H1 (cell line): Measurements from ENCODE around the gene ARHGAP21.
"Not testable (repeated sequence)": the region's sequence is repeated elsewhere in the genome, so short reads cannot be mapped to it uniquely, and the experiment has no call there.

Experiments
- CEBPB ChIP-seq: IDR thresholded peaks from 2 replicates; pipeline ENCODE4 v1.6.1; 2012; ENCODE audit warnings: low read depth, low read length
- EP300 ChIP-seq, 2 experiments: IDR thresholded peaks; 1 replicate in 1 of 2; 2 replicates in 1 of 2; pipeline ENCODE4 v1.6.1; 2011 to 2012; ENCODE audit warnings: low read depth in 2 of 2, low read length in 2 of 2, mild to moderate bottlenecking in 2 of 2, borderline replicate concordance in 1 of 2, inconsistent platforms in 1 of 2, moderate library complexity in 1 of 2
- HDAC6 ChIP-seq: IDR thresholded peaks from one replicate; pipeline ENCODE4 v1.7.1; 2012; ENCODE audit warnings: low read depth, mild to moderate bottlenecking, inconsistent platforms, low read length, moderate library complexity
- POLR2A ChIP-seq, 2 experiments: IDR thresholded peaks; 1 replicate in 1 of 2; 2 replicates in 1 of 2; pipeline ENCODE4 v1.6.1; 2011; ENCODE audit warnings: low read depth in 2 of 2, low read length in 2 of 2, mild to moderate bottlenecking in 2 of 2; ENCODE audit errors: control extremely low read depth in 1 of 2
- POLR2AphosphoS5 ChIP-seq: IDR thresholded peaks from 2 replicates; pipeline ENCODE4 v1.6.1; 2011; ENCODE audit warnings: low read depth, low read length
- RNF2 ChIP-seq: fragments of 200-900, 300-1000 bp; sonication (generic); IDR thresholded peaks from 2 replicates; pipeline ENCODE4 v1.7.1; 2016; ENCODE audit warnings: borderline replicate concordance, low read depth, mild to moderate bottlenecking, antibody characterized with exemption, low read length; ENCODE audit not compliant: poor library complexity, severe bottlenecking; ENCODE audit errors: missing control alignments
- SIN3A ChIP-seq, 2 experiments: IDR thresholded peaks in 1 of 2; conservative IDR thresholded peaks in 1 of 2; 2 replicates each; pipeline ENCODE4 v1.6.1; 2011 to 2012; ENCODE audit warnings: low read length in 2 of 2, improper control_type of control experiment in 1 of 2, low read depth in 1 of 2, mild to moderate bottlenecking in 1 of 2
- SIX5 ChIP-seq: IDR thresholded peaks from 2 replicates; pipeline ENCODE4 v1.6.1; 2011; ENCODE audit warnings: mild to moderate bottlenecking, low read depth, low read length
- SP1 ChIP-seq: IDR thresholded peaks from 2 replicates; pipeline ENCODE4 v1.6.1; 2011; ENCODE audit warnings: low read depth, low read length
- YY1 ChIP-seq: IDR thresholded peaks from 2 replicates; pipeline ENCODE4 v1.6.1; 2011; ENCODE audit warnings: low read depth, mild to moderate bottlenecking, low read length
- TF ChIP-seq, protein P1 (sequence below): IDR thresholded peaks from 2 replicates; pipeline ENCODE4 v1.6.1; 2012; ENCODE audit warnings: inconsistent platforms
- TF ChIP-seq, protein P2 (sequence below), 3 experiments: IDR thresholded peaks; 1 replicate in 2 of 3; 2 replicates in 1 of 3; pipeline versions ENCODE4 v1.5.1 to v1.6.1; 2011; ENCODE audit warnings: low read length in 3 of 3, mild to moderate bottlenecking in 3 of 3, inconsistent platforms in 2 of 3, low read depth in 1 of 3, moderate library complexity in 1 of 3; ENCODE audit not compliant: insufficient read depth in 1 of 3; ENCODE audit errors: control extremely low read depth in 1 of 3

DNA sequence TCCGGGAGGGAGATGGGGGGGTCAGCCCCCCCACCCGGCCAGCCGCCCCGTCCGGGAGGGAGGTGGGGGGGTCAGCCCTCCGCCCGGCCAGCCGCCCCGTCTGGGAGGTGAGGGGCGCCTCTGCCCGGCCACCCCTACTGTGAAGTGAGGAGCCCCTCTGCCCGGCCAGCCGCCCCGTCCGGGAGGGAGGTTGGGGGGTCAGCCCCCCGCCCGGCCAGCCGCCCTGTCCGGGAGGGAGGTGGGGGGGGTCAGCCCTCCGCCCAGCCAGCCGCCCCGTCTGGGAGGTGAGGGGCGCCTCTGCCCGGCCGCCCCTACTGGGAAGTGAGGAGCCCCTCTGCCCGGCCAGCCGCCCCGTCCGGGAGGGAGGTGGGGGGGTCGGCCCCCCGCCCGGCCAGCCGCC lies 67.4 kb downstream of the ARHGAP21 start:
- TF ChIP-seq SIN3A (conservative IDR thresholded peaks at IDR 0.05 in 1 of 2, IDR thresholded peaks at IDR 0.05 in 1 of 2; ENCODE audit: low read depth in 1 of 2, low read length in 2 of 2); POLR2AphosphoS5; POLR2A (IDR thresholded peaks at IDR 0.05; ENCODE audit: control extremely low read depth in 1 of 2, low read depth in 2 of 2, low read length in 2 of 2); CEBPB; YY1; SIX5; RNF2; EP300 (IDR thresholded peaks at IDR 0.05; ENCODE audit: borderline replicate concordance in 1 of 2, low read depth in 2 of 2, low read length in 2 of 2); HDAC6; SP1: not testable (repeated sequence)
- TF ChIP-seq, protein P1, sequence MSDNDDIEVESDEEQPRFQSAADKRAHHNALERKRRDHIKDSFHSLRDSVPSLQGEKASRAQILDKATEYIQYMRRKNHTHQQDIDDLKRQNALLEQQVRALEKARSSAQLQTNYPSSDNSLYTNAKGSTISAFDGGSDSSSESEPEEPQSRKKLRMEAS, result not testable (repeated sequence)
- TF ChIP-seq, protein P2, sequence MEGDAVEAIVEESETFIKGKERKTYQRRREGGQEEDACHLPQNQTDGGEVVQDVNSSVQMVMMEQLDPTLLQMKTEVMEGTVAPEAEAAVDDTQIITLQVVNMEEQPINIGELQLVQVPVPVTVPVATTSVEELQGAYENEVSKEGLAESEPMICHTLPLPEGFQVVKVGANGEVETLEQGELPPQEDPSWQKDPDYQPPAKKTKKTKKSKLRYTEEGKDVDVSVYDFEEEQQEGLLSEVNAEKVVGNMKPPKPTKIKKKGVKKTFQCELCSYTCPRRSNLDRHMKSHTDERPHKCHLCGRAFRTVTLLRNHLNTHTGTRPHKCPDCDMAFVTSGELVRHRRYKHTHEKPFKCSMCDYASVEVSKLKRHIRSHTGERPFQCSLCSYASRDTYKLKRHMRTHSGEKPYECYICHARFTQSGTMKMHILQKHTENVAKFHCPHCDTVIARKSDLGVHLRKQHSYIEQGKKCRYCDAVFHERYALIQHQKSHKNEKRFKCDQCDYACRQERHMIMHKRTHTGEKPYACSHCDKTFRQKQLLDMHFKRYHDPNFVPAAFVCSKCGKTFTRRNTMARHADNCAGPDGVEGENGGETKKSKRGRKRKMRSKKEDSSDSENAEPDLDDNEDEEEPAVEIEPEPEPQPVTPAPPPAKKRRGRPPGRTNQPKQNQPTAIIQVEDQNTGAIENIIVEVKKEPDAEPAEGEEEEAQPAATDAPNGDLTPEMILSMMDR (IDR thresholded peaks at IDR 0.05; ENCODE audit: control extremely low read depth in 1 of 3, insufficient read depth in 1 of 3, low read depth in 1 of 3, low read length in 3 of 3), result not testable (repeated sequence)
